Measurements from ENCODE around the gene NEDD4.
A peak's percentile ranks its signal among the peaks of the same experiment; 100 is the strongest.
"Not testable (repeated sequence)": the region's sequence is repeated elsewhere in the genome, so short reads cannot be mapped to it uniquely, and the experiment has no call there.

Gene NEDD4

GRCh38 chr15:56019060-56019793 is 25.8 kb upstream of the NEDD4 start:
- H3K4me3 Mint-ChIP-seq: no peak overlapping the region
- H3K27ac Mint-ChIP-seq: no peak overlapping the region
- H3K36me3 Mint-ChIP-seq: no peaks in the 10 kb centered on the region
- ATAC-seq (no peak), DNase-seq (ENCODE audit: low spot score in 2 of 2) (no peak)
- H3K9me3 Mint-ChIP-seq: no peaks in the 10 kb centered on the region
- peaks cover 13% of the 10 kb centered on the region for H3K4me1 Mint-ChIP-seq

GRCh38 chr15:56017920-56018319 is 24.5 kb upstream of the NEDD4 start:
- Mint-ChIP-seq H3K27ac (no peak overlapping the region), H3K36me3 (no peaks in the 10 kb centered on the region), H3K9me3 (no peaks in the 10 kb centered on the region), H3K4me1 (peaks cover 13% of the 10 kb centered on the region), H3K4me3 (no peak overlapping the region)
- no peak for ATAC-seq
- DNase-seq (ENCODE audit: low spot score in 2 of 2): no peak

- Mint-ChIP-seq H3K4me1 (peaks cover 13% of the 10 kb centered on the region), H3K4me3 (no peak overlapping the region), H3K27ac (no peak overlapping the region), H3K9me3 (no peaks in the 10 kb centered on the region), H3K36me3 (no peaks in the 10 kb centered on the region)
- ATAC-seq (no peak), DNase-seq (ENCODE audit: low spot score in 2 of 2) (no peak)
Observed at GRCh38 chr15:56017511-56017910, 24.1 kb upstream of the NEDD4 start.

- no peaks in the 10 kb centered on the region for H3K9me3 Mint-ChIP-seq
- H3K4me3 Mint-ChIP-seq: no peak overlapping the region
- ATAC-seq (no peak), DNase-seq (ENCODE audit: low spot score in 2 of 2) (no peak)
- H3K4me1 Mint-ChIP-seq: peaks cover 13% of the 10 kb centered on the region
- H3K36me3 Mint-ChIP-seq: no peaks in the 10 kb centered on the region
- H3K27ac Mint-ChIP-seq: no peak overlapping the region
Observed at GRCh38 chr15:56016281-56016680, 22.9 kb upstream of the NEDD4 start.

- no peak for DNase-seq (ENCODE audit: low spot score in 2 of 2)
- Mint-ChIP-seq H3K4me1 (peaks cover 13% of the 10 kb centered on the region), H3K27ac (no peak overlapping the region), H3K4me3 (no peak overlapping the region), H3K9me3 (no peaks in the 10 kb centered on the region), H3K36me3 (no peaks in the 10 kb centered on the region)
- ATAC-seq: no peak
Observed at GRCh38 chr15:56014677-56015076, 21.3 kb upstream of the NEDD4 start.

GRCh38 chr15:56007053-56007452 is 13.6 kb upstream of the NEDD4 start:
- not testable (repeated sequence) for H3K27ac Mint-ChIP-seq; H3K4me3 Mint-ChIP-seq; H3K4me1 Mint-ChIP-seq; H3K36me3 Mint-ChIP-seq; DNase-seq (ENCODE audit: low spot score in 2 of 2); ATAC-seq; H3K9me3 Mint-ChIP-seq

GRCh38 chr15:56006371-56006770 is 13.0 kb upstream of the NEDD4 start:
- DNase-seq (ENCODE audit: low spot score in 2 of 2); H3K4me3 Mint-ChIP-seq; H3K4me1 Mint-ChIP-seq; H3K36me3 Mint-ChIP-seq; H3K9me3 Mint-ChIP-seq; H3K27ac Mint-ChIP-seq; ATAC-seq: not testable (repeated sequence)

GRCh38 chr15:56004281-56004680 is 10.9 kb upstream of the NEDD4 start:
- not testable (repeated sequence) for H3K4me1 Mint-ChIP-seq; DNase-seq (ENCODE audit: low spot score in 2 of 2); H3K36me3 Mint-ChIP-seq; H3K9me3 Mint-ChIP-seq; H3K27ac Mint-ChIP-seq; H3K4me3 Mint-ChIP-seq; ATAC-seq

- ATAC-seq; H3K27ac Mint-ChIP-seq; H3K9me3 Mint-ChIP-seq; DNase-seq (ENCODE audit: low spot score in 2 of 2); H3K36me3 Mint-ChIP-seq; H3K4me3 Mint-ChIP-seq; H3K4me1 Mint-ChIP-seq: not testable (repeated sequence)
Observed at GRCh38 chr15:56003777-56004176, 10.4 kb upstream of the NEDD4 start.

- not testable (repeated sequence) for H3K36me3 Mint-ChIP-seq; H3K27ac Mint-ChIP-seq; H3K4me1 Mint-ChIP-seq; ATAC-seq; H3K4me3 Mint-ChIP-seq; DNase-seq (ENCODE audit: low spot score in 2 of 2); H3K9me3 Mint-ChIP-seq
Observed at GRCh38 chr15:56003277-56003676, 9.9 kb upstream of the NEDD4 start.

- no peak for DNase-seq (ENCODE audit: low spot score in 2 of 2)
- Mint-ChIP-seq H3K27ac (no peak overlapping the region), H3K36me3 (no peaks in the 10 kb centered on the region), H3K4me3 (no peak overlapping the region), H3K4me1 (no peaks in the 10 kb centered on the region), H3K9me3 (no peaks in the 10 kb centered on the region)
- ATAC-seq: no peak
Observed at GRCh38 chr15:56001471-56002078, 8.2 kb upstream of the NEDD4 start.

- Mint-ChIP-seq H3K4me1 (no peaks in the 10 kb centered on the region), H3K4me3 (no peak overlapping the region), H3K9me3 (no peaks in the 10 kb centered on the region), H3K36me3 (no peaks in the 10 kb centered on the region), H3K27ac (no peak overlapping the region)
- DNase-seq (ENCODE audit: low spot score in 2 of 2): no peak
- peak; percentile 39 for ATAC-seq
Observed at GRCh38 chr15:55999658-56000057, 6.2 kb upstream of the NEDD4 start.

- no peak overlapping the region for H3K4me3 Mint-ChIP-seq
- no peaks in the 10 kb centered on the region for H3K36me3 Mint-ChIP-seq
- H3K4me1 Mint-ChIP-seq: no peaks in the 10 kb centered on the region
- H3K9me3 Mint-ChIP-seq: no peaks in the 10 kb centered on the region
- DNase-seq (ENCODE audit: low spot score in 2 of 2) (no peak), ATAC-seq (no peak)
- H3K27ac Mint-ChIP-seq: no peak overlapping the region
Observed at GRCh38 chr15:55998478-55998877, 5.1 kb upstream of the NEDD4 start.

GRCh38 chr15:55993804-55994560 is 570 bp upstream of the NEDD4 start:
- peaks cover 13% of the 10 kb centered on the region for H3K4me1 Mint-ChIP-seq
- no peak for ATAC-seq
- H3K36me3 Mint-ChIP-seq: no peaks in the 10 kb centered on the region
- H3K9me3 Mint-ChIP-seq: no peaks in the 10 kb centered on the region
- peak; percentile 3 to 50 for DNase-seq (ENCODE audit: low spot score in 2 of 2)
- H3K27ac Mint-ChIP-seq: peak overlapping the region; percentile 81
- peak overlapping the region; percentile 78 for H3K4me3 Mint-ChIP-seq

- Mint-ChIP-seq H3K27ac (peak overlapping the region; percentile 81), H3K4me1 (peaks cover 13% of the 10 kb centered on the region), H3K4me3 (peak overlapping the region; percentile 78), H3K9me3 (no peaks in the 10 kb centered on the region), H3K36me3 (no peaks in the 10 kb centered on the region)
- DNase-seq (ENCODE audit: low spot score in 2 of 2): no peak
- ATAC-seq: no peak
Observed at GRCh38 chr15:55992769-55993110, 672 bp downstream of the NEDD4 start.

All from stimulated activated effector memory CD8-positive, alpha-beta T cell treated with anti-CD3 and anti-CD28 coated beads, Interleukin-12 subunit alpha, Interleukin-12 subunit beta, amount 100 ng/mL, for 72 hours (primary cell).